Measurements from ENCODE around the gene SLC10A7. TPM values are rescaled to one million over a fixed set of nuclear protein-coding genes. Genes with fewer than 3 reads are reported as not detected.
A peak's percentile ranks its signal among the peaks of the same experiment; 100 is the strongest.

Gene SLC10A7
- total RNA-seq, 4 donors from 2014 or later = 10.1 to 24.5 (median 11.7) TPM

- 2% methylated on average over 3 of the region's 7 CpGs for WGBS
- no peaks in the 10 kb centered on the region for H3K9me3 ChIP-seq
- no peak for TF ChIP-seq POLR2A (IDR thresholded peaks at IDR 0.05)
- no peak for TF ChIP-seq POLR2AphosphoS5 (IDR thresholded peaks at IDR 0.05)
- TF ChIP-seq EP300 (IDR thresholded peaks at IDR 0.05) = no peak
- TF ChIP-seq CTCF (IDR thresholded peaks at IDR 0.05) = no peak
- peaks cover 23% of the 10 kb centered on the region for H3K4me1 ChIP-seq
- no peak for DNase-seq (ENCODE audit: low spot score in 2 of 2)
- no peaks in the 10 kb centered on the region for H3K27me3 ChIP-seq
- no peak overlapping the region for H3K27ac ChIP-seq
- H3K4me3 ChIP-seq = peak overlapping the region; percentile 81
- no peaks in the 10 kb centered on the region for H3K36me3 ChIP-seq
Observed at GRCh38 chr4:146522869-146523205, 1.1 kb upstream of the SLC10A7 start.

- under 1% methylated on average over 59 of the region's 62 CpGs for WGBS
- Histone ChIP-seq H3K36me3 (no peaks in the 10 kb centered on the region), H3K4me1 (peaks cover 23% of the 10 kb centered on the region), H3K9me3 (no peaks in the 10 kb centered on the region), H3K27ac (peak overlapping the region; percentile 68), H3K27me3 (no peaks in the 10 kb centered on the region), H3K4me3 (peak overlapping the region; percentile 81)
- TF ChIP-seq CTCF (IDR thresholded peaks at IDR 0.05) (no peak), POLR2AphosphoS5 (IDR thresholded peaks at IDR 0.05) (no peak), POLR2A (IDR thresholded peaks at IDR 0.05) (no peak), EP300 (IDR thresholded peaks at IDR 0.05) (no peak)
- DNase-seq (ENCODE audit: low spot score in 2 of 2) = peak; percentile 92 to 93
Observed at GRCh38 chr4:146522098-146522868, 543 bp upstream of the SLC10A7 start.

- Histone ChIP-seq H3K4me1 (peaks cover 23% of the 10 kb centered on the region), H3K36me3 (no peaks in the 10 kb centered on the region), H3K27me3 (no peaks in the 10 kb centered on the region), H3K4me3 (peak overlapping the region; percentile 81), H3K9me3 (no peaks in the 10 kb centered on the region), H3K27ac (peak overlapping the region; percentile 68)
- no peak for TF ChIP-seq CTCF (IDR thresholded peaks at IDR 0.05)
- TF ChIP-seq POLR2A (IDR thresholded peaks at IDR 0.05) = no peak
- TF ChIP-seq EP300 (IDR thresholded peaks at IDR 0.05) = no peak
- TF ChIP-seq POLR2AphosphoS5 (IDR thresholded peaks at IDR 0.05) = no peak
- WGBS = 0% methylated on average over 12 of the region's 12 CpGs
- DNase-seq (ENCODE audit: low spot score in 2 of 2) = no peak
Observed at GRCh38 chr4:146520896-146521540, 722 bp downstream of the SLC10A7 start.

- Histone ChIP-seq H3K27ac (no peak overlapping the region), H3K27me3 (no peaks in the 10 kb centered on the region), H3K36me3 (peaks cover 7% of the 10 kb centered on the region), H3K9me3 (no peaks in the 10 kb centered on the region), H3K4me1 (peaks cover 6% of the 10 kb centered on the region), H3K4me3 (no peak overlapping the region)
- DNase-seq (ENCODE audit: low spot score in 2 of 2) = no peak
- WGBS = 90% methylated on average over 7 of the region's 7 CpGs
- TF ChIP-seq EP300 (IDR thresholded peaks at IDR 0.05) (no peak), CTCF (IDR thresholded peaks at IDR 0.05) (no peak), POLR2AphosphoS5 (IDR thresholded peaks at IDR 0.05) (no peak), POLR2A (IDR thresholded peaks at IDR 0.05) (no peak)
Observed at GRCh38 chr4:146514651-146515357, 6.9 kb downstream of the SLC10A7 start.

- H3K4me3 ChIP-seq = no peak overlapping the region
- TF ChIP-seq CTCF (IDR thresholded peaks at IDR 0.05) = no peak
- no peak for TF ChIP-seq POLR2AphosphoS5 (IDR thresholded peaks at IDR 0.05)
- no peak for TF ChIP-seq EP300 (IDR thresholded peaks at IDR 0.05)
- TF ChIP-seq POLR2A (IDR thresholded peaks at IDR 0.05) = no peak
- H3K27ac ChIP-seq = no peak overlapping the region
- H3K36me3 ChIP-seq = peaks cover 7% of the 10 kb centered on the region
- no peaks in the 10 kb centered on the region for H3K27me3 ChIP-seq
- H3K4me1 ChIP-seq = no peaks in the 10 kb centered on the region
- WGBS = 97% methylated on average over 1 of the region's 1 CpG
- DNase-seq (ENCODE audit: low spot score in 2 of 2) = no peak
- no peaks in the 10 kb centered on the region for H3K9me3 ChIP-seq
Observed at GRCh38 chr4:146513548-146513947, 8.2 kb downstream of the SLC10A7 start.
